ENCODE data around the gene SYP.

SYP gene

GRCh38 chrX:49246541-49246940 is 46.5 kb upstream of the SYP start:
- Histone ChIP-seq H3K27ac (no peak overlapping the region), H3K4me3 (ENCODE audit: low read depth, low read length) (no peak overlapping the region), H3K36me3 (replicated peaks) (no peaks in the 10 kb centered on the region), H3K27me3 (replicated peaks) (no peaks in the 10 kb centered on the region)
- no peak for DNase-seq
- TF ChIP-seq CTCF (IDR thresholded peaks at IDR 0.05; ENCODE audit: low read depth, low read length, missing control alignments) = no peak
- in situ Hi-C loops (cut with HindIII; ENCODE audit: low pct_ligation_motif_present, low sequenced_read_pairs) = no loop called here

GRCh38 chrX:49244207-49244606 is 44.2 kb upstream of the SYP start:
- in situ Hi-C loops (cut with HindIII; ENCODE audit: low pct_ligation_motif_present, low sequenced_read_pairs) = no loop called here

DNA sequence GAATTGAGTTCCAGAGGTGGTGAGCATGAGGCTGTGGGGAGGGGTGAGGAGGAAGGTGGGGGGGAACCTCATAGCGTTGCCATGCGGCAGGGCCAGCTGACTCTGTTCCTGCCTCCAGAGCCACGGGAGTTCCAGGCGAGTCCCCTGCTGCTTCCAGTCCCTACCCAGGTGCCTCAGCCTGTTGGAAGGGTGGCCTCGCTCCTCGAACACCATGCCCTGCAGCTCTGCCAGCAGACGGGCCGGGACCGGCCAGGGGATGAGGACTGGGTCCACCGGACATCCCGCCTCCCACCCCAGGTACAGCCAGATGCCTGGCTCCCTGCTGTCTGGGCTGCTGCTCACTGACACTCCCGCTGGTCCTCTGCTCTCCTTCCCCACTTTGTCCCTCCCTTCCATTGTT is 43.2 kb upstream of the SYP start:
- no peak for DNase-seq
- in situ Hi-C loops (cut with HindIII; ENCODE audit: low pct_ligation_motif_present, low sequenced_read_pairs) = no loop called here
- Histone ChIP-seq H3K27me3 (replicated peaks) (no peaks in the 10 kb centered on the region), H3K36me3 (replicated peaks) (no peaks in the 10 kb centered on the region), H3K4me3 (ENCODE audit: low read depth, low read length) (no peak overlapping the region), H3K27ac (no peak overlapping the region)
- no peak for TF ChIP-seq CTCF (IDR thresholded peaks at IDR 0.05; ENCODE audit: low read depth, low read length, missing control alignments)

More at GRCh38 chrX:49244207-49244606, 44.2 kb upstream of the SYP start:
- Histone ChIP-seq H3K27me3 (replicated peaks) (no peaks in the 10 kb centered on the region), H3K36me3 (replicated peaks) (no peaks in the 10 kb centered on the region), H3K4me3 (ENCODE audit: low read depth, low read length) (no peak overlapping the region), H3K27ac (no peak overlapping the region)
- TF ChIP-seq CTCF (IDR thresholded peaks at IDR 0.05; ENCODE audit: low read depth, low read length, missing control alignments) = no peak
- no peak for DNase-seq

DNA sequence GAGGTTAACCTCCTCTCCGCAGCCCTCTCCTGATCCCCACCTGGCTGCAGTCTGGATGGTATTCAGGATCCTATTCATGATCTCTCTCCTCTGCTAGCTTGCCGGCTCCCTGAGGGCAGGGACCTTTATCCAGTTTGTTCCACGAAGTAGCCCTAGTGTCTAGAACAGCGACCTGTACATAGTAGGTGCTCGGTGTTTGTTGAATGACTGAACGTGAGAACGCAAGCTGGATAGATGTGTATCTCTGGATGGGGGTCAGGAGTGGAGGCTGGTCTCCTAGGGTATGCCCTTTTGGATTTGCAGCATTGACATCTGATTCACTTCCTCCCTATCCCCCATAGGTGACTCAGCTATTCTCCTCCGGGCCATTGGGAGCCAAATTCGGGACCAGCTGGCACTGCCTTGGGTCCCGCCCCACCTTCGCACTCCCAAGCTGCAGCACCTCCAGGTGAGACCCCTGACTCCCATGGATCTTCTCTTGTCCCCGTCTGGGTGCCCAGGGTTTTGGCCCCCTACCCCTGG is 42.6 kb upstream of the SYP start:
- in situ Hi-C loops (cut with HindIII; ENCODE audit: low pct_ligation_motif_present, low sequenced_read_pairs) = no loop called here
- Histone ChIP-seq H3K4me3 (ENCODE audit: low read depth, low read length) (no peak overlapping the region), H3K36me3 (replicated peaks) (no peaks in the 10 kb centered on the region), H3K27me3 (replicated peaks) (no peaks in the 10 kb centered on the region), H3K27ac (no peak overlapping the region)
- DNase-seq = no peak
- no peak for TF ChIP-seq CTCF (IDR thresholded peaks at IDR 0.05; ENCODE audit: low read depth, low read length, missing control alignments)

GRCh38 chrX:49238735-49239134 is 38.7 kb upstream of the SYP start:
- H3K4me3 ChIP-seq (ENCODE audit: low read depth, low read length) = no peak overlapping the region
- in situ Hi-C loops (cut with HindIII; ENCODE audit: low pct_ligation_motif_present, low sequenced_read_pairs) = no loop called here
- H3K27ac ChIP-seq = no peak overlapping the region
- no peaks in the 10 kb centered on the region for H3K27me3 ChIP-seq (replicated peaks)
- DNase-seq = no peak
- no peaks in the 10 kb centered on the region for H3K36me3 ChIP-seq (replicated peaks)
- no peak for TF ChIP-seq CTCF (IDR thresholded peaks at IDR 0.05; ENCODE audit: low read depth, low read length, missing control alignments)

DNA sequence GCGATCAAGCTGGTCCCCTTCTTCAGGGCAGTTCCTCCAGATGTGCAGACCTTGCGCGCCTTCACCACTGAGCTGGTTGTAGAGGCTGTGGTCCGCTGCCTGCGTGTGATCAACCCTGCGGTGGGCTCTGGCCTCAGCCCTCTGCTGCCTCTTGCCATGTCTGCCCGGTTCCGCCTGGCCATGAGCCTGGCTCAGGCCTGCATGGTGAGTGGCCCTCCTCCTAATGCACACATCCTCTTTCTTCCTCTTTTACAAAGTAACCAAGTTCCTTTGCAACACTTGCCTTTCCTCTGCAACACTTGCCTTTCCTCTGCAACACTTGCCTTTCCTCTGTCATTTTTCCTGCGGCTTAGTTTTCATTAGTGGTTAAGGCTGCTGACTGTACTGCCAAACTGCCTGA is 37.1 kb upstream of the SYP start:
- TF ChIP-seq CTCF (IDR thresholded peaks at IDR 0.05; ENCODE audit: low read depth, low read length, missing control alignments) = no peak
- Histone ChIP-seq H3K36me3 (replicated peaks) (no peaks in the 10 kb centered on the region), H3K4me3 (ENCODE audit: low read depth, low read length) (no peak overlapping the region), H3K27me3 (replicated peaks) (no peaks in the 10 kb centered on the region), H3K27ac (no peak overlapping the region)
- in situ Hi-C loops (cut with HindIII; ENCODE audit: low pct_ligation_motif_present, low sequenced_read_pairs) = no loop called here
- no peak for DNase-seq

All from brain microvascular endothelial cell (primary cell).